ENCODE results near the gene SSTR5.

DNA sequence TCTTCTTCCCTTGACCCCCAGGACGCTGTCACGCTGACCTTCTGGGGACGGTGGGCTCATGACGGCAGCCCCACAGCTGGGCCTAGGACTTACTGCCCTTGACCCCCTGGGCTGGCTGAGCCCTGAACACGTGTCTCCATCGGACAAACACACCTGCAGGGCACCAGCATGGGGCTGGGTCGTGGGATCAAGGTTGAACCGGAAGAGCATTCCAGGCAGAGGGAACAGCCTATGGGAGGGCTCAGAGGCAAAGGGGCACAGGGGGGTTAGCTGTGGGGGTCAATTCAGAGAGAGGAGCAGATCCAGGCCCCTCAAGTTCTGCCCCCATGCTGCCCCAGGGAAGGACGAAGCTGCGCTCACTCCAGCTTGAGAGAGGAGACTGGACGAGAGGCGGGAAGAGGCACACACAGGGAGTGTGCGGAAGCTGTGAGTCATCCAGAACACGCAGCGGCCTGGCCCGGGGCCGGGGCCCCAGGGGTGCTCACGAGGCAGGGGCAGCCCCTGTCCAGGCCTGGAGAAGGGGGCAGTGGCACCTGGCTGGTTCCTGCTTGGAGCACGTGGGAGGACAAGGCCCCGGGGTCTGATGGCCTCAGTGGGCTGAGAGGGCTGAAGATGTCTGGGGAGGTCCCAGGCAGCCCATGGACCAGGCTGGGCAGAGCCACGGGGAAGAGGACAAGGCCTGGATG, 9.9 kb downstream of the SSTR5 start:
- no peak for TF ChIP-seq EZH2phosphoT487 (IDR thresholded peaks at IDR 0.05; ENCODE audit: low read depth, severe bottlenecking, unreplicated experiment)
- TF ChIP-seq EZH2 (IDR thresholded peaks at IDR 0.05; ENCODE audit: borderline replicate concordance) = no peak
- TF ChIP-seq, protein P1, sequence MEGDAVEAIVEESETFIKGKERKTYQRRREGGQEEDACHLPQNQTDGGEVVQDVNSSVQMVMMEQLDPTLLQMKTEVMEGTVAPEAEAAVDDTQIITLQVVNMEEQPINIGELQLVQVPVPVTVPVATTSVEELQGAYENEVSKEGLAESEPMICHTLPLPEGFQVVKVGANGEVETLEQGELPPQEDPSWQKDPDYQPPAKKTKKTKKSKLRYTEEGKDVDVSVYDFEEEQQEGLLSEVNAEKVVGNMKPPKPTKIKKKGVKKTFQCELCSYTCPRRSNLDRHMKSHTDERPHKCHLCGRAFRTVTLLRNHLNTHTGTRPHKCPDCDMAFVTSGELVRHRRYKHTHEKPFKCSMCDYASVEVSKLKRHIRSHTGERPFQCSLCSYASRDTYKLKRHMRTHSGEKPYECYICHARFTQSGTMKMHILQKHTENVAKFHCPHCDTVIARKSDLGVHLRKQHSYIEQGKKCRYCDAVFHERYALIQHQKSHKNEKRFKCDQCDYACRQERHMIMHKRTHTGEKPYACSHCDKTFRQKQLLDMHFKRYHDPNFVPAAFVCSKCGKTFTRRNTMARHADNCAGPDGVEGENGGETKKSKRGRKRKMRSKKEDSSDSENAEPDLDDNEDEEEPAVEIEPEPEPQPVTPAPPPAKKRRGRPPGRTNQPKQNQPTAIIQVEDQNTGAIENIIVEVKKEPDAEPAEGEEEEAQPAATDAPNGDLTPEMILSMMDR (IDR thresholded peaks at IDR 0.05; ENCODE audit: poor library complexity) = no peak

All from hepatocyte (in vitro differentiated cells).